ENCODE measurements around the gene HSBP1L1. TPM values are rescaled to one million over a fixed set of nuclear protein-coding genes. Genes with fewer than 3 reads are reported as not detected.
"Not testable (repeated sequence)": the region's sequence is repeated elsewhere in the genome, so short reads cannot be mapped to it uniquely, and the experiment has no call there.

The HSBP1L1 gene
- total RNA-seq, 4 donors from 2014 or later = 18.0 to 35.4 (median 29.7) TPM

DNA sequence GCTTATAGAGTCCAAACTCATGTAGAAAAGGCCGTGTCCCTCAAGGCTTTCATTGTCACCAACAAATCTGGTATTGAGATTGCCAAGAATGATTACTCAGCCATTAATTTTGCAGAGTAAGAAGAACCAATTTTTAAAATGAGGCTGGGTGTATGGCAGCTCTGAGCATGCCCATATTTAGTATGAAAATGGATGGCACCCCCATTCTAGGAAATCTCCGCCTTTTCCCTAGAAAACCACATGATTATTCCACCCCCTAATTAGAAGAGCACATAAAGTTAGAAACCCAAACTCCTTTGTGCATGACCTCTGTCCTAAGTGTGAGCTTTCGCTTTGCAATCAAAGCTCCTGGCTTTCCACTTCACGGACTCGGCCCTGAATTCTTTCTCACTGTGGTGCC, 38.0 kb downstream of the HSBP1L1 start:
- no peaks in the 10 kb centered on the region for H3K4me1 ChIP-seq
- H3K36me3 ChIP-seq = peaks cover 0 to 28% (median 0%) of the 10 kb centered on the region in 3 donors
- TF ChIP-seq EP300 (IDR thresholded peaks at IDR 0.05) (no peak), CTCF (IDR thresholded peaks at IDR 0.05) (no peak), POLR2A (IDR thresholded peaks at IDR 0.05) (no peak)
- no peaks in the 10 kb centered on the region for H3K27me3 ChIP-seq
- peaks cover 0 to 81% (median 4%) of the 10 kb centered on the region in 4 donors for H3K9me3 ChIP-seq
- H3K27ac ChIP-seq = no peak overlapping the region
- no peak overlapping the region for H3K4me3 ChIP-seq
- DNase-seq (ENCODE audit: low spot score in 2 of 2) = no peak
- 78 to 90% methylated on average over 5 of the region's 5 CpGs for WGBS, 2 donors

GRCh38 chr18:80004600-80005342, 40.3 kb downstream of the HSBP1L1 start:
- H3K27ac ChIP-seq = no peak overlapping the region
- peaks cover 0 to 93% (median 4%) of the 10 kb centered on the region in 4 donors for H3K9me3 ChIP-seq
- no peaks in the 10 kb centered on the region for H3K27me3 ChIP-seq
- TF ChIP-seq POLR2A (IDR thresholded peaks at IDR 0.05) = no peak
- TF ChIP-seq EP300 (IDR thresholded peaks at IDR 0.05) = no peak
- no peak for TF ChIP-seq CTCF (IDR thresholded peaks at IDR 0.05)
- no peak for DNase-seq (ENCODE audit: low spot score in 2 of 2)
- H3K4me1 ChIP-seq = no peaks in the 10 kb centered on the region
- H3K36me3 ChIP-seq = peaks cover 0 to 38% (median 0%) of the 10 kb centered on the region in 3 donors
- 79 to 80% methylated on average over 12 of the region's 12 CpGs for WGBS, 2 donors
- H3K4me3 ChIP-seq = no peak overlapping the region

- H3K27ac ChIP-seq = no peak overlapping the region
- H3K9me3 ChIP-seq = peaks cover 0 to 94% (median 3%) of the 10 kb centered on the region in 4 donors
- no peak overlapping the region for H3K4me3 ChIP-seq
- H3K4me1 ChIP-seq = no peaks in the 10 kb centered on the region
- H3K27me3 ChIP-seq = no peaks in the 10 kb centered on the region
- no peak for DNase-seq (ENCODE audit: low spot score in 2 of 2)
- H3K36me3 ChIP-seq = peaks cover 0 to 37% (median 0%) of the 10 kb centered on the region in 3 donors
- WGBS, 2 donors = 68 to 71% methylated on average over 7 of the region's 7 CpGs
- TF ChIP-seq EP300 (IDR thresholded peaks at IDR 0.05) = no peak
- TF ChIP-seq POLR2A (IDR thresholded peaks at IDR 0.05) = no peak
- no peak for TF ChIP-seq CTCF (IDR thresholded peaks at IDR 0.05)
Measured at GRCh38 chr18:80006724-80007123, 42.3 kb downstream of the HSBP1L1 start.

GRCh38 chr18:80009661-80010550, 45.5 kb downstream of the HSBP1L1 start:
- H3K4me1 ChIP-seq = no peaks in the 10 kb centered on the region
- TF ChIP-seq POLR2A (IDR thresholded peaks at IDR 0.05) = no peak
- no peak for TF ChIP-seq CTCF (IDR thresholded peaks at IDR 0.05)
- TF ChIP-seq EP300 (IDR thresholded peaks at IDR 0.05) = no peak
- DNase-seq (ENCODE audit: low spot score in 2 of 2) = no peak
- peaks cover 0 to 95% (median 3%) of the 10 kb centered on the region in 4 donors for H3K9me3 ChIP-seq
- 77 to 93% methylated on average over 16 of the region's 16 CpGs for WGBS, 2 donors
- H3K27me3 ChIP-seq = no peaks in the 10 kb centered on the region
- no peak overlapping the region for H3K27ac ChIP-seq
- peaks cover 0 to 48% (median 0%) of the 10 kb centered on the region in 3 donors for H3K36me3 ChIP-seq
- no peak overlapping the region for H3K4me3 ChIP-seq

- H3K27ac ChIP-seq = no peak overlapping the region
- no peaks in the 10 kb centered on the region for H3K27me3 ChIP-seq
- H3K9me3 ChIP-seq = peaks cover 0 to 91% (median 3%) of the 10 kb centered on the region in 4 donors
- TF ChIP-seq EP300 (IDR thresholded peaks at IDR 0.05) (no peak), POLR2A (IDR thresholded peaks at IDR 0.05) (no peak), CTCF (IDR thresholded peaks at IDR 0.05) (no peak)
- no peak overlapping the region for H3K4me3 ChIP-seq
- DNase-seq (ENCODE audit: low spot score in 2 of 2) = no peak
- H3K4me1 ChIP-seq = no peaks in the 10 kb centered on the region
- 86 to 87% methylated on average over 5 of the region's 5 CpGs for WGBS, 2 donors
- peaks cover 0 to 48% (median 0%) of the 10 kb centered on the region in 3 donors for H3K36me3 ChIP-seq
Measured at GRCh38 chr18:80010551-80010906, 46.1 kb downstream of the HSBP1L1 start.

- Histone ChIP-seq H3K36me3 (peaks cover 0 to 46% (median 0%) of the 10 kb centered on the region in 3 donors), H3K9me3 (peaks cover 0 to 81% (median 3%) of the 10 kb centered on the region in 4 donors)
- H3K27me3 ChIP-seq; H3K27ac ChIP-seq; H3K4me1 ChIP-seq; H3K4me3 ChIP-seq; DNase-seq (ENCODE audit: low spot score in 2 of 2): not testable (repeated sequence)
- 74 to 82% methylated on average over 14 of the region's 14 CpGs for WGBS, 2 donors
Measured at GRCh38 chr18:80011496-80012137, 47.2 kb downstream of the HSBP1L1 start.
